ENCODE results near the gene GLT8D2.

GLT8D2 gene

GRCh38 chr12:104003596-104003995, 46.4 kb downstream of the GLT8D2 start:
- no peak for TF ChIP-seq CTCF (conservative IDR thresholded peaks at IDR 0.05; ENCODE audit: low read depth, low read length)
- DNase-seq (ENCODE audit: low read depth), result no peak
- no peak overlapping the region for H3K4me3 ChIP-seq (ENCODE audit: low read length)

GRCh38 chr12:104002686-104003085, 47.3 kb downstream of the GLT8D2 start:
- no peak overlapping the region for H3K4me3 ChIP-seq (ENCODE audit: low read length)
- no peak for DNase-seq (ENCODE audit: low read depth)
- no peak for TF ChIP-seq CTCF (conservative IDR thresholded peaks at IDR 0.05; ENCODE audit: low read depth, low read length)

GRCh38 chr12:104000807-104001434, 49.1 kb downstream of the GLT8D2 start:
- H3K4me3 ChIP-seq (ENCODE audit: low read length), result no peak overlapping the region
- DNase-seq (ENCODE audit: low read depth), result no peak

GRCh38 chr12:103998976-103999375, 51.0 kb downstream of the GLT8D2 start:
- DNase-seq (ENCODE audit: low read depth), result no peak
- no peak overlapping the region for H3K4me3 ChIP-seq (ENCODE audit: low read length)
- no peak for TF ChIP-seq CTCF (conservative IDR thresholded peaks at IDR 0.05; ENCODE audit: low read depth, low read length)

More at GRCh38 chr12:104000807-104001434, 49.1 kb downstream of the GLT8D2 start:
- no peak for TF ChIP-seq CTCF (conservative IDR thresholded peaks at IDR 0.05; ENCODE audit: low read depth, low read length)

- DNase-seq (ENCODE audit: low read depth), result no peak
- H3K4me3 ChIP-seq (ENCODE audit: low read length), result no peak overlapping the region
- no peak for TF ChIP-seq CTCF (conservative IDR thresholded peaks at IDR 0.05; ENCODE audit: low read depth, low read length)
Measured at GRCh38 chr12:103997286-103997900, 52.6 kb downstream of the GLT8D2 start.

GRCh38 chr12:103996595-103996994, 53.4 kb downstream of the GLT8D2 start:
- H3K4me3 ChIP-seq (ENCODE audit: low read length), result no peak overlapping the region
- TF ChIP-seq CTCF (conservative IDR thresholded peaks at IDR 0.05; ENCODE audit: low read depth, low read length), result no peak
- no peak for DNase-seq (ENCODE audit: low read depth)

GRCh38 chr12:103994235-103994634, 55.8 kb downstream of the GLT8D2 start:
- no peak for DNase-seq (ENCODE audit: low read depth)
- H3K4me3 ChIP-seq (ENCODE audit: low read length), result no peak overlapping the region
- no peak for TF ChIP-seq CTCF (conservative IDR thresholded peaks at IDR 0.05; ENCODE audit: low read depth, low read length)
